ENCODE data around the gene MYBPH. TPM values are rescaled to one million over a fixed set of nuclear protein-coding genes. Genes with fewer than 3 reads are reported as not detected.

MYBPH gene
- total RNA-seq, 1 experiment from 2014 or later: not detected

DNA sequence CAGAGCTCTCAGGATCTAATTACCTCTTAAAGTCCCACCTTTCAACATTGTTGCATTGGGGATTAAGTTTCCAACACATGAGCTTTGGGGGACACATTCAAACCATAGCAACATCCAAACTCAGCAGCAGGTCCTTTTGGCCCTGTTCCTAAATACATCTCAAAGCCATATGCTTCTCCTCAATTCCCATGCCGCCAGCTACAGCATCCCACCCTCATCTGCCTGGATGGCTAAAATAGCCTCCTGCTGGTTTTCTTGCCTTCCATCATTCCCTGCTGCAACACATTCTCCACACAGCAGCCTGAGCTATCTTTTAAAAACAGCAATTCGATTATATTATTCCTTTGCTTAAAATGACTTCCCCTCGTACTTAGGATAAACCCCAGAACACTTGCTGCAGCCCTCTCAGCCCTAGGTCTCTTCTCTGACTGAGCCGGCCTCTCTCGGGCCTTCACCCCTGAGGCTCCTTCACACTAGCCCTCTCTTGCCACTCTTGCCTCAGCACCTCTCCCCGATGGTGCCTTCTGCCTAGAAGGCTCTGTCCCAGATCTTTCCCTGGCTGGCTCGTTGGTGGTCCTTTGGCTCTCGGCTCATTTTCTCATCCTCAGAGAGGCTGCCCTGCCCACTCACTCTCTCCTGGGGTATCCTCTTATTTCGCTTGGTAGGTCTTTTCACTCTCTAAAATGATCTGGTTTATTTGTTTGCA is 16.5 kb downstream of the MYBPH start:
- H3K4me1 ChIP-seq (ENCODE audit: insufficient read depth, low read length, poor library complexity, severe bottlenecking): peaks cover 6% of the 10 kb centered on the region
- H3K27ac ChIP-seq (ENCODE audit: low read depth, low read length, poor library complexity, severe bottlenecking): no peak overlapping the region
- no TSS peak for BruUV-seq (replicated peaks)
- ChIA-PET CTCF (no interaction called here), POLR2A (ENCODE audit: low non-redundant PET) (no interaction called here)
- TF ChIP-seq, protein P1, sequence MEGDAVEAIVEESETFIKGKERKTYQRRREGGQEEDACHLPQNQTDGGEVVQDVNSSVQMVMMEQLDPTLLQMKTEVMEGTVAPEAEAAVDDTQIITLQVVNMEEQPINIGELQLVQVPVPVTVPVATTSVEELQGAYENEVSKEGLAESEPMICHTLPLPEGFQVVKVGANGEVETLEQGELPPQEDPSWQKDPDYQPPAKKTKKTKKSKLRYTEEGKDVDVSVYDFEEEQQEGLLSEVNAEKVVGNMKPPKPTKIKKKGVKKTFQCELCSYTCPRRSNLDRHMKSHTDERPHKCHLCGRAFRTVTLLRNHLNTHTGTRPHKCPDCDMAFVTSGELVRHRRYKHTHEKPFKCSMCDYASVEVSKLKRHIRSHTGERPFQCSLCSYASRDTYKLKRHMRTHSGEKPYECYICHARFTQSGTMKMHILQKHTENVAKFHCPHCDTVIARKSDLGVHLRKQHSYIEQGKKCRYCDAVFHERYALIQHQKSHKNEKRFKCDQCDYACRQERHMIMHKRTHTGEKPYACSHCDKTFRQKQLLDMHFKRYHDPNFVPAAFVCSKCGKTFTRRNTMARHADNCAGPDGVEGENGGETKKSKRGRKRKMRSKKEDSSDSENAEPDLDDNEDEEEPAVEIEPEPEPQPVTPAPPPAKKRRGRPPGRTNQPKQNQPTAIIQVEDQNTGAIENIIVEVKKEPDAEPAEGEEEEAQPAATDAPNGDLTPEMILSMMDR (conservative IDR thresholded peaks at IDR 0.05; ENCODE audit: low read depth, low read length): no peak
- no peak for TF ChIP-seq EZH2 (IDR thresholded peaks at IDR 0.05; ENCODE audit: borderline replicate concordance, low read depth, low read length, poor library complexity, severe bottlenecking)
- no peak for DNase-seq (ENCODE audit: low spot score)
- peaks cover 9% of the 10 kb centered on the region for H3K9me3 ChIP-seq (ENCODE audit: low read depth, low read length, poor library complexity, severe bottlenecking)
- intact Hi-C loops (cut with micrococcal nuclease; ENCODE audit: unreplicated experiment): no loop called here
- no peak overlapping the region for H3K4me3 ChIP-seq (ENCODE audit: low read depth, low read length, poor library complexity, severe bottlenecking)
- peaks cover 52% of the 10 kb centered on the region for H3K27me3 ChIP-seq (replicated peaks; ENCODE audit: insufficient read depth, low read depth, low read length, poor library complexity)
- H3K36me3 ChIP-seq (ENCODE audit: insufficient read depth, low read length, poor library complexity, severe bottlenecking): no peaks in the 10 kb centered on the region

DNA sequence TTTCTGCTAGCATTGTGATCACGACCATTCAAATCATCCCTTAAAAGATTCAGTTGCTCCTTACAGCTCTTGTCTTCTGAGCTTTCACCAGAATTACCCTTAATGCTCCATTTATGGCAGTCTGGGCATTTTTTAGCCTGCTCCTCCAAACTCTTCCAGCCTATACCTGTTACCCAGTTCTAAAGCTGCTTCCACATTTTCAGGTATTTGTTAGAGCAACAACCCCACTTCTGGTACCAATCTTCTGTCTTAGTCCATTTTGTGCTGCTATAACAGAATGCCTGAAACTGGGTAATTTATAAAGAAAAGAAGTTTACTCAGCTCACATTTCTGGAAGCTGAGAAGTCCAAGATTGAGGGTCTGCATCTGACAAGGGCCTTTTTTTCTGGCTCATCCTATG is 17.2 kb downstream of the MYBPH start:
- Histone ChIP-seq H3K36me3 (ENCODE audit: insufficient read depth, low read length, poor library complexity, severe bottlenecking) (no peaks in the 10 kb centered on the region), H3K9me3 (ENCODE audit: low read depth, low read length, poor library complexity, severe bottlenecking) (peaks cover 9% of the 10 kb centered on the region), H3K4me1 (ENCODE audit: insufficient read depth, low read length, poor library complexity, severe bottlenecking) (peaks cover 12% of the 10 kb centered on the region), H3K27ac (ENCODE audit: low read depth, low read length, poor library complexity, severe bottlenecking) (no peak overlapping the region), H3K27me3 (replicated peaks; ENCODE audit: insufficient read depth, low read depth, low read length, poor library complexity) (peaks cover 47% of the 10 kb centered on the region), H3K4me3 (ENCODE audit: low read depth, low read length, poor library complexity, severe bottlenecking) (no peak overlapping the region)
- CTCF ChIA-PET: no interaction called here
- no TSS peak for BruUV-seq (replicated peaks)
- TF ChIP-seq EZH2 (IDR thresholded peaks at IDR 0.05; ENCODE audit: borderline replicate concordance, low read depth, low read length, poor library complexity, severe bottlenecking): no peak
- TF ChIP-seq, protein P1 (conservative IDR thresholded peaks at IDR 0.05; ENCODE audit: low read depth, low read length): no peak
- POLR2A ChIA-PET (ENCODE audit: low non-redundant PET): no interaction called here
- intact Hi-C loops (cut with micrococcal nuclease; ENCODE audit: unreplicated experiment): no loop called here
- no peak for DNase-seq (ENCODE audit: low spot score)

DNA sequence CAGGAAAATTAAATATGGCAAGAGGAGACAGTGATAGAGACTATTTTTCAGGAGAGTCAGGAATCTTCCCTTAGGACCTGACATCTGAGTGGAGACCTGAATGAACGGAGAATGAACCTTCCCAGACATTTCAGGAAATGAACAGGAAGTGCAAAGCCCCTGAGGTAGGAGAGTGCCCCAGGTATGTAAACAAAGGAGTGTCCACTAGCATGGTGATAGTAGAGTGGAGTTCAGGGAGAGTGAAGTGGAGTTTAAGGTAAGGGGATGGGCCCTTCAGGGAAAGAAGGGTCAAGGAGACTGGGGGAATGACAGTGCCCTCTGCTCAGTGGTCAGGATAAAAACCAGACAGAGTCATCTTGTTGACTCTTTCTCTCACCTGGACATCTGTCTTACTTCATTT is 19.3 kb downstream of the MYBPH start:
- peaks cover 39% of the 10 kb centered on the region for H3K27me3 ChIP-seq (replicated peaks; ENCODE audit: insufficient read depth, low read depth, low read length, poor library complexity)
- DNase-seq (ENCODE audit: low spot score): no peak
- TF ChIP-seq, protein P1 (conservative IDR thresholded peaks at IDR 0.05; ENCODE audit: low read depth, low read length): no peak
- no peak for TF ChIP-seq EZH2 (IDR thresholded peaks at IDR 0.05; ENCODE audit: borderline replicate concordance, low read depth, low read length, poor library complexity, severe bottlenecking)
- no peaks in the 10 kb centered on the region for H3K36me3 ChIP-seq (ENCODE audit: insufficient read depth, low read length, poor library complexity, severe bottlenecking)
- peaks cover 9% of the 10 kb centered on the region for H3K9me3 ChIP-seq (ENCODE audit: low read depth, low read length, poor library complexity, severe bottlenecking)
- POLR2A ChIA-PET (ENCODE audit: low non-redundant PET): no interaction called here
- peaks cover 32% of the 10 kb centered on the region for H3K4me1 ChIP-seq (ENCODE audit: insufficient read depth, low read length, poor library complexity, severe bottlenecking)
- intact Hi-C loops (cut with micrococcal nuclease; ENCODE audit: unreplicated experiment): no loop called here
- no TSS peak for BruUV-seq (replicated peaks)
- H3K27ac ChIP-seq (ENCODE audit: low read depth, low read length, poor library complexity, severe bottlenecking): no peak overlapping the region
- CTCF ChIA-PET: no interaction called here
- no peak overlapping the region for H3K4me3 ChIP-seq (ENCODE audit: low read depth, low read length, poor library complexity, severe bottlenecking)
